ENCODE results near the gene NETO1.
A peak's percentile ranks its signal among the peaks of the same experiment; 100 is the strongest.

NETO1 gene

GRCh38 chr18:72867746-72868584 lies at the start of gene NETO1:
NETO1 (minus strand) TSS chr18:72867987; CDS start chr18:72867291, 696 bp downstream.
- no peak for DNase-seq (ENCODE audit: low read depth)

- no peak for DNase-seq (ENCODE audit: low read depth)
Measured at GRCh38 chr18:72910045-72910444, 42.3 kb upstream of the NETO1 start.

GRCh38 chr18:72908181-72908580 lies 40.4 kb upstream of the NETO1 start:
- no peak for DNase-seq (ENCODE audit: low read depth)

GRCh38 chr18:72903033-72903432 lies 35.2 kb upstream of the NETO1 start:
- no peak for DNase-seq (ENCODE audit: low read depth)

- DNase-seq (ENCODE audit: low read depth) = no peak
Measured at GRCh38 chr18:72899338-72899737, 31.6 kb upstream of the NETO1 start.

GRCh38 chr18:72898870-72899269 lies 31.1 kb upstream of the NETO1 start:
- no peak for DNase-seq (ENCODE audit: low read depth)

- no peak for DNase-seq (ENCODE audit: low read depth)
Measured at GRCh38 chr18:72895548-72895947, 27.8 kb upstream of the NETO1 start.

GRCh38 chr18:72878561-72878960 lies 10.8 kb upstream of the NETO1 start:
- no peak for DNase-seq (ENCODE audit: low read depth)

GRCh38 chr18:72878143-72878542 lies 10.4 kb upstream of the NETO1 start:
- DNase-seq (ENCODE audit: low read depth) = no peak

GRCh38 chr18:72871091-72871490 lies 3.3 kb upstream of the NETO1 start:
- DNase-seq (ENCODE audit: low read depth) = peak; percentile 50

- DNase-seq (ENCODE audit: low read depth) = no peak
Measured at GRCh38 chr18:72869226-72870185, 1.7 kb upstream of the NETO1 start.

GRCh38 chr18:72868585-72869225 lies 918 bp upstream of the NETO1 start:
- DNase-seq (ENCODE audit: low read depth) = no peak

- no peak for DNase-seq (ENCODE audit: low read depth)
Measured at GRCh38 chr18:72866901-72867745, 664 bp downstream of the NETO1 start.

- DNase-seq (ENCODE audit: low read depth) = no peak
Measured at GRCh38 chr18:72866442-72866900, 1.3 kb downstream of the NETO1 start.

- no peak for DNase-seq (ENCODE audit: low read depth)
Measured at GRCh38 chr18:72863754-72864153, 4.0 kb downstream of the NETO1 start.

- DNase-seq (ENCODE audit: low read depth) = no peak
Measured at GRCh38 chr18:72859088-72859487, 8.7 kb downstream of the NETO1 start.

- no peak for DNase-seq (ENCODE audit: low read depth)
Measured at GRCh38 chr18:72849671-72850070, 18.1 kb downstream of the NETO1 start.

- DNase-seq (ENCODE audit: low read depth) = no peak
Measured at GRCh38 chr18:72848503-72849237, 19.1 kb downstream of the NETO1 start.

- no peak for DNase-seq (ENCODE audit: low read depth)
Measured at GRCh38 chr18:72847771-72848170, 20.0 kb downstream of the NETO1 start.

GRCh38 chr18:72846736-72847533 lies 20.9 kb downstream of the NETO1 start:
- no peak for DNase-seq (ENCODE audit: low read depth)
